Heart left ventricle (tissue), 13 donors: ENCODE results near the gene GSDMA.

Experiments used
- CTCF ChIP-seq, 12 donors: fragments of 200-600 bp; sonication (generic) in 4 of 12; IDR thresholded peaks; one replicate each; pipeline versions ENCODE4 v1.5.0 to v1.8.0; 2018 to 2022; ENCODE audit warnings: antibody characterized with exemption in 12 of 12, mild to moderate bottlenecking in 5 of 12
- POLR2A ChIP-seq, 2 donors: fragments of 450-650 bp; IDR thresholded peaks; one replicate each; pipeline ENCODE4 v1.6.1; 2017; ENCODE audit warnings: antibody characterized with exemption in 2 of 2, mild to moderate bottlenecking in 2 of 2, moderate library complexity in 2 of 2
- donor health status: ischemic (EF 13 %, LVEDD 7.1; RV severe dilation, severe dysfunction).
- donor health status: DM: no; HTN: yes; CAD: no.
- donor health status: DM: no; HTN: no; CAD: no.
- donor health status: ischemic (EF 25% LVEDD 6.9; RV normal size, moderate dysfunction).
- donor health status: ischemic (EF 25% LVEDD 5.7; RV mildly dilated, moderate dysfunction).
- donor health status: ischemic (EF 35%, LVEDD 5.7; RV mildly dilated, moderate dysfunction).
- donor health status: nonischemic (EF 11% LVEDD 7.7; RV severe dilation, severe dysfunction).
- donor health status: DM: yes; HTN: yes; CAD: no.
- donor health status: PGD.
- donor health status: ischemic (EF 29% LVEDD 5.4; RV normal size, mild dysfunction).
- donor health status: nonischemic (EF 23%, LVEDD 6.1; RV moderate dilation, normal function).

DNA sequence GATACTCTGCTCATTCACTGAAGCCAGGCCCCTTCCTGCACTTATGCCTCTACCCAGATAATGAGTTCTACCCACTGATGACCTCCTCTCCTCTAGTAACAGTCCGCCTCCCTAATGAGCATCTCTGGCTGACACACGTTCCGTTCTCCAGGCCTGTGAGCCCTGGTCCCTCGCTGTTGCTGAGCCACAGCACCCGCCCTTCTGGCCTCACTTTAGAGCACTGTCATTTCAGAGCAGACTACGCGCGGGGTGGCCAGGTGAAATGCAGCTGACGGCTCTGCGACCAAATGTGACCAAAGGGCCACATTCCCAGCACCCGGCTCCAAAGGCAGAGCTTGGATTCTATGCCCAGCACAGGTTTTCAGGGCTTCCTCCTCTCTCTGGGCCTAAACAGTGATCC lies 31.6 kb downstream of the GSDMA start:
- TF ChIP-seq CTCF (IDR thresholded peaks at IDR 0.05) (no peak), POLR2A (IDR thresholded peaks at IDR 0.05) (no peak)
